Stimulated activated CD4-positive, alpha-beta T cell treated with anti-CD3 and anti-CD28 coated beads, Interleukin-1b, Interleukin-23, amount 100 ng/mL, for 24 hours (primary cell): ENCODE data around the gene STX1B.
A peak's percentile ranks its signal among the peaks of the same experiment; 100 is the strongest.
"Not testable (repeated sequence)": the region's sequence is repeated elsewhere in the genome, so short reads cannot be mapped to it uniquely, and the experiment has no call there.

Experiments
- DNase-seq, 4 experiments: peaks; one replicate each; pipeline ENCODE4 v3.0.0-alpha.2; 2020; ENCODE audit warnings: low read depth in 4 of 4, low spot score in 1 of 4

Gene STX1B

DNA sequence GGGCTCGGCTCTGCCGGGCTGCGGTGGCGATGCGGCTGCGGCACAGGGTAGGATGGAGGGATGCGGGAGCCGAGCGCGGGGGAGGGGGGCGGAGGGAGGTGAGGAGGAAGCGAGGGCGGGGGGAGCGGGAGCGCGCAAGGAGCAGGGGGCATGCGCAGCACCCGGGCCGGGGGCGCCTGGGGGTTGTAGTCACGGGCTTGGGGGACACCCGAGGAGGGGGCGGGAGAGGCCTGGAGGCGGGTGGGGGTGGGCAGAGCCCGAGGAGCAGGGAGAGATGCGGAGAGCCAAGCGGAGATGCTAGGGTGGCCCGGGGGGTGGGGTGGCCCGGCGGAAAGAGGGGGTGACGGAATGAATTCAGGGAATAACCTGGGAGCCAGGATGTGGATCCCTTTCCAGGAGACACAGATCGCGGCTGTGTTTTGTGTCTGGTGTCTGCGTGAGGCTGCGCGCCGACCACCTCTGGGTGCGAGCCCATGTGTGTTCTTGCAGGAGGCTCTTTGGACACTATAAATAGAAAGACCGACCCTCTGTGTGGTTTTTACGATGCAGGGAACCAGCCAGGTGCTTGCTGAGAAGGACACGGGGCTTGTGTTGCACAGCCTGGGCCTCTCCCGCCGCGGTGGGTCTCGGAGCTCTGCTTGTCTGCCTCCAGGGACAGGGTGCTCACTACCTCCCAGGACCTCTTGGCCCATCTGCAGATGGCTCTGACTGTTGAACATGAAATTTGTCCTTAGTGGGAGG lies at the start of gene STX1B:
STX1B (minus strand) TSS at position 54 of the 741 bp plus-strand sequence. CDS start 242 bp downstream, outside the sequence.
- peak in 3 of 4 experiments; percentile 25 to 37 (median 35) for DNase-seq

DNA sequence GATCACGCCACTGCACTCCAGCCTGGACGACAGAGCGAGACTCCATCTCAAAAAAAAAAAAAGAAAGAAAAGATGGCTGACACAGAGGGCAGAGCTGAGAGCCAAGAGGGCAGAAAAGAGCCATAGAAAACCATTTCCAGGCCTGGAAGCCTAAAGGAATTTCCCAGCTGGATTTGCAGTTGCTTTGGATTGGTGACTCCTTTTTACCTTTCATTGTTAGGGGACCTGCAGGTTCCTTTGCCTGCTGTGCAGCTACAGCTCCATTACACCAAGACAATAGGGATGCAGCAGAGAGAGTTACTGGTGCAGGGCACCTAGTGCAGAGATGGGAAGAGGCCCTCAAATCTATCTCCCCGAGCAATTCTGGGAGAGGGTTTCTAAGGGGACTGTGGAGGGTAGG lies 45.2 kb upstream of the STX1B start:
- DNase-seq, result no peak

DNA sequence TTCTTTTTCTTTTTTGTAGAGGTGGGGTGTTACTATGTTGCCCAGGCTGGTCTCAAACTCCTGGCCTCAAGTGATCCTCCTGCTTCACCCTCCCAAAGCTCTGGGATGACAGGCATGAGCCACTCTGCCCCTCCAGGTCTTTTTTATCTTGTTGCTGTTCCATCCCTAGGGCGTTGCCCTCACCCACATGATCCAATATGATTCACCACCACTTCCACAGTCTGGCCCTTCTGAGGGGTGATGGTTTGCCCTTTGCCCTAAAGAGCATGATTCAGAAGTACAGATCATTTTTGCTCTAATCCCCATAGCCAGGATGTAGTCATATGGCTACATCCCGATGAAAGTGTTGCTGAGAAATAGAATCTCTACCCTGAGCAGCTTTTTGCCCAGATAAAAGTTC lies 41.7 kb upstream of the STX1B start:
- DNase-seq, result no peak

DNA sequence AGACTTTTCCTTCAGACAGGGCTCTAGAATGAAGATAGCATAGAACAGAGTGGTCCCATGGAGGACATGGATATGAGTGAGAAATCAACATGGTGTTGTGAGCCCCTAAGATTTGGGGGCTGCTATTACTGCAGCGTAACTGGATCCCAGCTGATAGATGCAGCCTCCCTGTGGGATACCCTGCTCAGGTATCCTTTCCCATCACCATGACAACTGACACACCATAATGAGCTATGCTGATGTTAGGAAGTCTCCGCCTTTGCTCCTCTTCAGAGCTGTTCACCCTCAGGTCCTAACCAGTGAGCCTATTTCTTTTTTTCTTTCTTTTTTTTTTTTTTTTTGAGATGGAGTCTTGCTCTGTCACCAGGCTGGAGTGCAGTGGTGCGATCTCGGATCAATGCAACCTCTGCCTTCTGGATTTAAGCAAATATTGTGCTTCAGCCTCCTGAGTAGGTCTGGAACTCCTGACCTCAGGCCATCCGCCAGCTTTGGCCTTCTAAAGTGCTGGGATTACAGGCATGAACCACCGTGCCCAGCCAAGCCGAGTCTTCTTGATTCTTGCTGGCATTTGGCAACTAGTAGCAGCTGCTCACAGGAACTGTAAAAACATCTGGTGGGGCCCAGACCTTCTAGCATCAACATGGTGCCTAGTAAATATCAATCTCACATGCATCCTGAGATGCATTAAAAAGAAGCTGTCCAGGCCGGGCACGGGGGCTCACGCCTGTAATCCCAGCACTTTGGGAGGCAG lies 40.0 kb upstream of the STX1B start:
- no peak for DNase-seq

DNA sequence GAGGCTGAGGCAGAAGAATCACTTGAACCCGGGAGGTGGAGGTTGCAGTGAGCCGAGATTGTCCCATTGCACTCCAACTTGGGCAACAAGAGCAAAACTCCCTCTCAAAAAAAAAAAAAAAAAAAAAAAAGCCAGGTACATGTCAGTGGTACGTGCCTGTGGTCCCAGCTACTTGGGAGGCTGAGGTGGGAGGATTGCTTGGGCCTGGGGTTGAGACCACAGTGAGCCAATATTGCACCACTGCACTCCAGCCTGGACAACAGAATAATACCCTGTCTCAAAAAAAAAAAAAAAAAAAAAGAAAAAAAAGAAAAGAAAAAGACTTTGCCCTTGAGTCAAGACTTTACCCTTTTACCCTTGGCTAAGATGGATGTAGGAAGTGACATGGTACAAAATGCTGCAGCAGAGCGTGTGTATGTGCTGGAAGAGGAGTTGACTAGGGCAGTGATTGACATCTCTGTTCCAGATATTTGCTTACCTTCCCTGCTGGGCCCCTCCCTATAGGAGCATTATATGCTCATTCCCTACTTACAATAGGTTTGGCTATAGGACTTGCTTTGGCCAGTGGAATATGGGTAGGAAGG lies 33.6 kb upstream of the STX1B start:
- DNase-seq, result no peak

DNA sequence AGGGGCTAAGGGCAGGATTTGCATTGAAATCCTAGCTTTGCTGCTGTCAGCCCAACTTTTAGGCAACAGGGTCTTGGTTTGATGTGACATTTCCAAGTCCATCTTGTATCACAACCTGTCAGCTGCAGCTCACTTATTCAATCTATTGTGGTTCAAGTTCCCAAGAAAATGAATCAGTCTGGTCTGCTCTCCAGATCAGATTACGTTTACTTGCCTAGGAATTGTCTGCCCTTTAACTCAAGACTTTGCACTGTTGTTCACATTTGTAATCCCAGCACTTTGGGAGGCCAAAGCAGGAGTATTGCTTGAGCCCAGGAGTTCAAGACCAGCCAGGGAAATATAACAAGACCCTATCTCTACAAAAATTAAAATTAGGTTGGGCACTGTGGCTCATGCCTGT lies 32.9 kb upstream of the STX1B start:
- no peak for DNase-seq

DNA sequence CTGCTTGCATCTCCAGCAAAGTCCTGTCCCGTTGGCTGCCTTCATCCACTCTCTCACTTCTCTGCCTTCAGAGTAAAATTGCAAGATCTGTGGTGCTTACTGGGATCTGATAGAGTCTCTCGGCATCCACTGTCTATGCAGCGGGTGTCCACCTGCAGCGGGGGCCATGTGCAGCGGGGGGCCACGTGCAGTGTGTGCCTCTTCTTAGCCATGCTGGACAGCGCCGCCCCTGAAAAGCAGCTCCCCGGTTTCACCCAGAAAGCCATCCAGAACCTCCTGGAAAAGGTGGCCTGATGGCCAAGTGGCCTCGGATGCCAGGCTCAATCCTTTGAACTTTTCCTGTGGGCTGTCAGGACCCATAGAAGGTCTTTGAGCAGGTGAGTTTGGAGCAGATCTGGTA lies 32.4 kb upstream of the STX1B start:
- DNase-seq, result no peak

DNA sequence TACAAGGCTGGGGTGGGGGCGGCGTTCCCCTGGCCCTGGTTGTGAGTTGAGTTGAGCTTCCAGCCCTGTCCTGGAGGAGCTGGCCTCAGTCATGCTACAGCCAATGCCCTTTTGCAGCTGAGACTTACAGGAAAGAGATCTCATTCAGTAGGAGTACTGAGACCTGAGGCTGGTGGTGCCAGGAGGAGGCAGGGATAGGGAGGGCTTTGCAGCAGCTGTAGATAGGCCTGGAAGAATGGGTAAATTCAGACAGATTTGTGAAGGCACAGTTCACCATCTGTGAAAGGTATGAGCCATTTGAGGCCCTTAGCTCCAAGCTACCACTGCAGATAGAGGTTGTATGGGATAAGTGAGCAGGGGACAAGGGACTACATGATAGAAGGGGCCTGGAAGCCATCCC lies 28.6 kb upstream of the STX1B start:
- DNase-seq, result no peak

DNA sequence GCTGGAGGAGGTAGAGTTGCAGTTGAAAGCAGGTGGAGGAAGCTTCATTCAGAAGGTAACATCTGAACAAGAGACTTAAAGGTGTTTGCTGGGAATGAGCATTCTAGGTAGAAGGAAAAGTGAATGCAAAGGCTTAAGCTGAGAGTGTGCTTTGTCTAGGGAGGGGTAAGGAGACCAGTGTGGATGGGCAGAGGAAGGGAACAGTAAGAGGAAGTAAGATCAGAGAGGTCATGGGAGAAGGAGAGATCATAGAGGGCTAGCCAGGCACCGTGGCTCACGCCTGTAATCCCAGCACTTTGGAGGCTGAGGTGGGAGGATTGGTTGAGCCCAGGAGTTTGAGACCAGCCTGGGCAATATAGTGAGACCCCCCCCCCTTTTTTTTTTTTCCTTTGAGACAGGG lies 26.3 kb upstream of the STX1B start:
- no peak for DNase-seq

DNA sequence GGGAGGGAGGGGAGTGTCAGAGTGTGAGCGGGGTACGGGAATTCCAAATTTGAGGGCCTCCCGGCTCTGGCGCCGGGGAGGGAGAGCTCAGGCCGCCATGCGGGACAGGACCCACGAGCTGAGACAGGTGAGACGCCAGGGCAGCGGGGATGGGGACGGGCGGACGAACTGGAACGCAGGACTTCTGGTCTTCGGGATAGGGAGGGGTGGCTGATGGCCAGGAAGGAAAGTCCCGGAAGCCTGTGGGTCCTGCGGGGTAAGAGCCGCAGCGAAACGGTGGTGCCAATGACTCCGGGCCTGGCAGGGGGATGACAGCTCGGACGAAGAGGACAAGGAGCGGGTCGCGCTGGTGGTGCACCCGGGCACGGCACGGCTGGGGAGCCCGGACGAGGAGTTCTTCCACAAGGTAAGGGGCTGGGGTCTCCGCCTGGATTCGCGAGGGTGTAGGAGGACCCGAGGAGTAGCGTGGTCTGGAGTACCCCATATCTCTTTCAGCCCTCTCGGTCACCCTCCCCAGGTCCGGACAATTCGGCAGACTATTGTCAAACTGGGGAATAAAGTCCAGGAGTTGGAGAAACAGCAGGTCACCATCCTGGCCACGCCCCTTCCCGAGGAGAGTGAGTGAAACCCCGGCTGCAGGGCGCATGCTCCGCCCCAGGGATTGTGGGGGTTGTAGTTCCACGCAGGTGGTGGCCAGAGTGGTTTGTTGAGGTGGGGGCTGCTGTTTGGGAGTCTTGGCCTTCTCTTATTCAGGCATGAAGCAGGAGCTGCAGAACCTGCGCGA lies 23.5 kb upstream of the STX1B start:
- DNase-seq, result peak; percentile 68 to 83 (median 81)

DNA sequence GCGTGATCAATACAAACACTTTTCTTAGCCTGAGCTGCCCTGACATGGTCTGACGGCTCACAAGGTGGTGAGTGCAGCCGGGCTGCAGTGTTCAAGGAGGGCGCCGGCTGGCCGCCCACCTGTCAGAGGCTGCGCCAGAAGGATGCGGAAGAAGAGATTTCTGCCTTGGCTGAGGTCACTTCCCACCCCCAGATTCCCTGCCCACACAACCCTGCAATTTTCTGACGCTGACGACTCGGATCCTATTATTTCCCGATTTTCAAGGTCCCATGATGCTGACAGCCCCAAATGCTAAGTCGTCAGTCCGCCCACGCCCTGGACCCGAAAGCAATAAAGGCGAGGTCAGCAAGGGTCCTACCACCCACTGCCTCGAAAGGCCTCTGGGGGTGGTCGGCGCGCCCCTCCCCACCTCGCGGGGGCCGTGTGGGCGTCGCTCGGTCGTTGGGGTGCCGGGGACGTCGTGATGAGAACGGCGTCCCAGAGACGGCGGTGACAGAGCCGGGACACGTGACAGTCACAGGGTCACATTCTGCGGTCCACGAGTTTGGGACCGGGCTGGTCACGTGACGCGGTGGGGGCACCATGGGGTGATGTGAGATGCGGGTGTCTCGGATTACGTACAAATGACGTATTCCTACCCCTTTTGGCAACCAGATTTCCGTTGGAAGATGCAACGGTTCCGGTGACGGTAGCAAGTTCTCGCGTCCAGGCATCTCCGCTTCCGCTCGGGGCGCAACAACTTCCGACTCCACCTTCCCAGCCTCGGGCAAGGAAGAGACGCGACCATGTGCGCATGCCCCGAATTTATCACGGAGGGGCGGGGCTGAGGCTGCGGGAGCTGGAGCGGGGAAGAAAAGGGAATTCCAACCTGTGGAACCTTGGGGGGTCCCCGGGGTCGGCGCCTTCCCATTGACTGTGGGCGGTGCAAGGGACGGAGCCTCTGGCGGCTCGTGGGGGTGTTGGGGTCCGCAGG lies 22.6 kb upstream of the STX1B start, which contains the start of gene STX4:
STX4 (plus strand) TSS at position 823 of the 973 bp plus-strand sequence. CDS start 248 bp downstream, outside the sequence.
- DNase-seq, result peak; percentile 93 to 98 (median 94)

DNA sequence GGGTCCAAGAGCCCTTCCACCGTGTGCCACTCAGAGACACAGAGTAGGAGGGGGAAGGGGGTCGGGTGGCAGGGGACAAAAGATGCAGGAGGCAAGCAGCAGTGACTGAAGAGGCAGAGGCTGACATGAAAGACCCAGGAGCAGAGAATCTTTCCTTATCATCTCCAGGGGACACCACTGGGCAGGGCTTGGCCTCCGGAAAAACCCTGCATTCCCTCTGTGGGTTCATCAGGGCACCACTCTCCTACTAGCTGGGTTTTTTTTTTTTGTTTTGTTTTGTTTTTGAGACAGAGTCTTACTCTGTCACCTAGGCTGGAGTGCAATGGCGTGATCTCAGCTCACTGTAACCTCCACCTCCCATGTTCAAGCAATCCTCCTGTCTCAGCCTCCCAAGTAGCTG lies 20.8 kb upstream of the STX1B start:
- DNase-seq, result no peak

DNA sequence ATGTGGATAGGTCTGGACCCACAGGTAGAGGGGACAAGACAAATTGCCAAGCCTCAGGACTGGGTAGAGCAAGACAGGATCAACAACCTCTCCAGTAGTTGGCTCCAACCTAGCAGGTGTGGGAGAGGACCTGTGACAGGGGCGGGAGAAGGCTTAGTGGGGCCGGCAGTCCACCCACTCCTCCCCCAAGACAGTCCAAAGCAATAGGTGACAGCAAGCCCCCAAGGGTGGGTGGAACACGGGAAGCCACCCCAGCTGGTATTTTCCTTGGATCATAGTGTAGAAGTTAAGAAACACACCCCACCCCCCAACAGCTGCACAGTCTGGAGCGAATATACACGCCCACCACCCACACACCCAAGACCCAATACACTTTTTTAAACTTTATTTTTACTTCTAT lies 18.8 kb upstream of the STX1B start:
- DNase-seq, result no peak

DNA sequence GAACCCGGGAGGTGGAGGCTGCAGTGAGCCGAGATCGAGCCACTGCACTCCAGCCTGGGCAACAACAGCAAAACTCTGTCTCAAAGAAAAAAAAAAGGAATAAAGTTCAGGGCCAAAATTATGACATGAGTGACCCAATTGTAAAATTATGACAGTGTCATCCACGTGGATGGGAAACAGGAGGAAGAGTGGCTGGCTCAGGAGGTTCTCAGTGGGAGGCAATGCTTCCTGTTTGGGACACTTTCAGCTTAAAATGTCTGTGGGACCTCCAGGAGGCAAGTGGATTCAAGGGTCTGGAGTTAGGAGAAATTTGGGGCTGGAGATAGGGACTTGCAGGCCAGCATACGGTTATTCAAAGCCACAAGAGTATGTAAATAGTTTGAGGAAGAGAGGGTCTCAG lies 14.9 kb upstream of the STX1B start:
- DNase-seq, result no peak

DNA sequence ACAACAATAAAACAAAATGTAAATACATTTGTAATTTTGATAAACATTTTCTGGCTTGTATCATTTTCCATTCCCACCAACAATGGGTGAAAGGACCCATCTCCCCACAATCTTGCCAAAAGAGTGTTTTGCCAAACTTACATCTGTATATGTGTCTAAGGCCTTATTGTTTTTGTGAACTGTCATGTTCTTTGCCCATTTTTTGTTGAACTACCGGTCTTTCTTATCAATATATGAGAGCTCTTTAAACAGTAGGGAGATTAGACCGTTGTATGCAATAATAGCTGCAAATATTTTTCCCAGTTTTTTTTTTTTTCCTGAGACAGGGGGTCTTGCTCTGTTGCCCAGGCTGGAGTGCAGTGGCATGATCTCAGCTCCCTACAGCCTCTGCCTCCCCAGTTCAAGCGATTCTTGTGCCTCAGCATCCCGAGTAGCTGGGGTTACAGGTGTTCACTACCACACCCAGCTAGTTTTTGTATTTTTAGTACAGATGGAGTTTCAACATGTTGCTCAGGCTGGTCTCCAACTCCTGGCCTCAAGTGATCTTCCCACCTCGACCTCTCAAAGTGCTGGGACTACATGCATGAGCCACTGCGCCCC lies 13.3 kb upstream of the STX1B start:
- no peak for DNase-seq

DNA sequence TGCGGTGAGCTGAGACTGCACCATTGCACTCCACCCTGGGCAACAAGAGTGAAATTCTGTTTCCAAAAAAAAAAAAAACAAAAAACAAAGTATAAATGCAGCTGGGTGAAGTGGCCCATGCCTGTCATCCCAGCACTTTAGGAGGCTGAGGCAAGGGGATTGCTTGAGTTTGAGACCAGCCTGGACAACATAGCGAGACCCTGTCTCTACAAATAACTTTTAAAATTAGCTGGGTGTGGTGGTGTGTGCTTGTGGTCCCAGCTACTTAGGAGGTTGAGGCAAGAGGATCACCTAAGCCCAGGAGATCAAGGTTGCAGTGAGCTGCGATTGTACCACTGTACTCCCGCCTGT lies 12.8 kb upstream of the STX1B start:
- DNase-seq, result no peak

DNA sequence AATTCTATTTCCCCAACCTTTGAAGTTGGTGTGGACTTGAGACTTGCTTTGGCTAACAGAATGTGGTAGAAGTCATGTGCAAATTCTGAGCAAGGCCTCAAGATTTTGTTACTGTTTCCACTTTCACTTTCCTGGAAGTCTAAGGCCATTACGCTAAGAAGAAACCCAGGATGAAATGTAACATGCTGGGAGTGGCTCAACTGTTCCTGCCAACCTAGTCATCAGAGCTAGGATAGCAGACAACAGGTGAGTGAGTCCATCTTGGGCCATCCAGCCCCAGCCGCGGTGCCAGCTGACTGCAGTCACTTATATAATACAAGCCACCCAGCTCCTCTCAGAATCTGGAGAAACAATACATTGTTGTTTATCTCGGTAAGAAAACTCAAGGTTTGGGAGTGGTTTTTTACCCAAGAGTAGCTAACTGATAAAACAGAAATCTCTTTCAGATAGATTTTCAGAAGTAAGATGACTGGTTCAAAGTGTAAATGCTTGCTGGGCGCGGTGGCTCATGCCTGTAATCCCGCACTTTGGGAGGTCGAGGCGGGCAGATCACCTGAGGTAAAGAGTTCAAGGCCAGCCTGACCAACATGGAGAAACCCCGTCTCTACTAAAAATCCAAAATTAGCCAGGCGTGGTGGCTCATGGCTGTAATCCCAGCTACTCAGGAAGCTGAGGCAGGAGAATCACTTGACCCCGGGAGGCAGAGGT lies 12.3 kb upstream of the STX1B start:
- DNase-seq, result no peak

DNA sequence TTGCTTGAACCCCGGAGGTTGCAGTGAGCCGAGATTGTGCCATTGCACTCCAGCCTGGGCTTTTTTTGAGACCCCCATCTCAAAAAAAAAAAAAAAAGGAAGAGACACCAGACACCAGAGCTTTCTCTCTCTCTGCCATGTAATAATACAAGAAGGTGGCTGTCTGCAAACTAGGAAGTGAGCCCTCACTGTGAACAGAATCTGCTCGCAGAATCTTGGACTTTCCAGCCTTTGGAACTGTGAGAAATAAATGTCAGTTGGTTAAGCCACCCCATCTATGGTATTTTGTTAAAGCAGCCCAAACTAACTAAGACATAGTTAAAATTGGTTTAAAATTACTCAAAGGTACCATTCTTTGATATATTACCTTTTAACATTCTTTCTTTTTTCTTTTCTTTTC lies 10.1 kb upstream of the STX1B start:
- DNase-seq, result no peak

DNA sequence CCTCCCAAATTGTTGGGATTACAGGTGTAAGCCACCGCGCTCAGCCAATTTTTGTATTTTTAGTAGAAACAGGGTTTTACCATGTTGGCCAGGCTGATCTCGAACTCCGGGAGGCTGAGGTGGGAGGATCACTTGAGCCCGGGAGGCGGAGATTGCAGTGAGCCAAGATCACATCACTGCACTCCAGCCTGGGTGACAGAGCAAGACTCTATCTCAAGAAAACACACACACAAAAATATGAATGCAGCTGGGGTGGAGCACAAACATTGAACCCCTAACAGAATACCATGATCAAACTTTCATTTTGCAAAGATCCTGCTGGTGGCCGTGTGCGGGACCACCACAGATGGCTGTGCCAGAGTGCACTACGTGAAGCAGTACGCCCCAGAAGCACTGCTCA lies 7.3 kb upstream of the STX1B start:
- DNase-seq, result not testable (repeated sequence)
